NCI-H510A (cell line): ENCODE data around the gene SPINK4.

Source experiments
- DNase-seq: peaks from one replicate; lab custom pipeline; 2025; lab: John Stamatoyannopoulos, UW

SPINK4 gene

GRCh38 chr9:33239921-33240320 lies at the start of gene SPINK4:
Gene SPINK4 (plus strand): TSS chr9:33240167. CDS start chr9:33240209, 42 bp downstream.
- DNase-seq, result no peak

GRCh38 chr9:33192493-33193255 lies 47.3 kb upstream of the SPINK4 start:
- DNase-seq, result no peak

GRCh38 chr9:33193818-33194217 lies 46.1 kb upstream of the SPINK4 start:
- no peak for DNase-seq

- no peak for DNase-seq
These were observed 43.2 kb upstream of the SPINK4 start for GRCh38 chr9:33196736-33197135.

GRCh38 chr9:33197279-33198152 lies 42.5 kb upstream of the SPINK4 start:
- no peak for DNase-seq

GRCh38 chr9:33198165-33198564 lies 41.8 kb upstream of the SPINK4 start:
- DNase-seq, result no peak

- no peak for DNase-seq
These were observed 37.9 kb upstream of the SPINK4 start for GRCh38 chr9:33202018-33202417.

GRCh38 chr9:33202552-33203201 lies 37.3 kb upstream of the SPINK4 start:
- no peak for DNase-seq

GRCh38 chr9:33209394-33209793 lies 30.6 kb upstream of the SPINK4 start:
- no peak for DNase-seq

- no peak for DNase-seq
These were observed 29.8 kb upstream of the SPINK4 start for GRCh38 chr9:33210006-33210715.

GRCh38 chr9:33211695-33212393 lies 28.1 kb upstream of the SPINK4 start:
- no peak for DNase-seq

GRCh38 chr9:33220681-33221567 lies 19.0 kb upstream of the SPINK4 start:
- no peak for DNase-seq

GRCh38 chr9:33221568-33221884 lies 18.4 kb upstream of the SPINK4 start:
- DNase-seq, result no peak

- no peak for DNase-seq
These were observed 17.9 kb upstream of the SPINK4 start for GRCh38 chr9:33222031-33222430.

- DNase-seq, result no peak
These were observed 16.3 kb upstream of the SPINK4 start for GRCh38 chr9:33223696-33224095.

- DNase-seq, result no peak
These were observed 14.4 kb upstream of the SPINK4 start for GRCh38 chr9:33225319-33226147.

- no peak for DNase-seq
These were observed 13.0 kb upstream of the SPINK4 start for GRCh38 chr9:33227008-33227398.

GRCh38 chr9:33227741-33228140 lies 12.2 kb upstream of the SPINK4 start:
- no peak for DNase-seq

GRCh38 chr9:33228606-33229005 lies 11.4 kb upstream of the SPINK4 start:
- DNase-seq, result no peak
